K562 (cell line): ENCODE measurements around the gene ESCO1. TPM values are rescaled to one million over a fixed set of nuclear protein-coding genes. Genes with fewer than 3 reads are reported as not detected.

Experiments used
- CBFA2T2 ChIP-seq: fragments of 450-650 bp; conservative IDR thresholded peaks from 2 replicates; pipeline ENCODE4 v1.6.1; 2017; ENCODE audit warnings: mild to moderate bottlenecking
- IRF2 ChIP-seq: sonication (generic); formaldehyde crosslinking; IDR thresholded peaks from 2 replicates; pipeline ENCODE4 v1.8.1; 2022; ENCODE audit warnings: mild to moderate bottlenecking, missing genetic modification reagents
- KLF16 ChIP-seq: IDR thresholded peaks from 2 replicates; pipeline ENCODE4 v1.6.1; 2016; ENCODE audit warnings: antibody characterized with exemption
- POLR2H ChIP-seq: IDR thresholded peaks from 2 replicates; pipeline ENCODE4 v1.6.1; 2016; ENCODE audit warnings: missing genetic modification characterization, low read depth, mild to moderate bottlenecking, control low read depth, missing compliant biosample characterization, moderate library complexity
- SMARCC2 ChIP-seq: fragments of 450-650 bp; IDR thresholded peaks from 2 replicates; pipeline ENCODE4 v1.6.1; 2017; ENCODE audit warnings: antibody characterized with exemption, moderate library complexity, mild to moderate bottlenecking, low read depth
- YBX1 ChIP-seq: fragments of 450-650 bp; IDR thresholded peaks from 2 replicates; pipeline ENCODE4 v1.7.1; 2016; ENCODE audit warnings: mild to moderate bottlenecking
- ZNF444 ChIP-seq: fragments of 250-450 bp; sonication (Bioruptor Pico); IDR thresholded peaks from 2 replicates; pipeline ENCODE4 v1.4.0; 2020; ENCODE audit warnings: mild to moderate bottlenecking, moderate library complexity
- ZNF75A ChIP-seq: fragments of 450-650 bp; formaldehyde crosslinking; IDR thresholded peaks from 2 replicates; pipeline ENCODE4 v1.4.0; 2020; ENCODE audit warnings: mild to moderate bottlenecking
- polyA plus RNA-seq, 8 experiments: library from polyadenylated mRNA; depleted of rRNA in 4 of 8; stranded (reverse) in 5 of 8; unstranded in 3 of 8; fragments of >200 nt; fragmentation: Nextera tagmentation in 2 of 8; fragmentation: Illumina TruSeq in 1 of 8; extraction: Ambion mirVana in 2 of 8; extraction: Trizol in 1 of 8; gene quantifications; 2 replicates each; pipeline versions ENCODE4 v1.2.1 to v1.2.3, GENCODE V29; 2011 to 2014; ENCODE audit warnings: inconsistent platforms in 1 of 8, missing spikeins in 1 of 8
- total RNA-seq, 7 experiments: library from RNA; depleted of rRNA in 6 of 7; stranded (reverse); fragments of >200 nt in 6 of 7; fragmentation: Illumina TruSeq in 2 of 7; extraction: Trizol in 2 of 7; gene quantifications; 2 replicates each; pipeline versions ENCODE4 v1.2.1 to v1.2.3, GENCODE V29; 2011 to 2021; ENCODE audit warnings: low replicate concordance in 1 of 7
- TF ChIP-seq, protein P1 (sequence below): fragments of 450-650 bp; IDR thresholded peaks from 2 replicates; pipeline ENCODE4 v1.6.1; 2018; ENCODE audit not compliant: partially characterized antibody
- TF ChIP-seq, protein P2 (sequence below): IDR thresholded peaks from 2 replicates; pipeline ENCODE4 v1.6.1; 2016; ENCODE audit warnings: missing genetic modification characterization, missing compliant biosample characterization
- TF ChIP-seq, protein P3 (sequence below): sonication (generic); formaldehyde crosslinking; IDR thresholded peaks from 2 replicates; pipeline ENCODE4 v1.8.1; 2023; ENCODE audit warnings: mild to moderate bottlenecking, missing genetic modification reagents

ESCO1 gene
- total and polyA plus RNA-seq, 9 of the 15 experiments (the other 6 are each of a cell fraction or from before 2014, with no cell fraction given): 15.0 to 31.3 (median 19.6) TPM

GRCh38 chr18:21600526-21601410, at the start of gene ESCO1 (continued):
- TF ChIP-seq, protein P1, sequence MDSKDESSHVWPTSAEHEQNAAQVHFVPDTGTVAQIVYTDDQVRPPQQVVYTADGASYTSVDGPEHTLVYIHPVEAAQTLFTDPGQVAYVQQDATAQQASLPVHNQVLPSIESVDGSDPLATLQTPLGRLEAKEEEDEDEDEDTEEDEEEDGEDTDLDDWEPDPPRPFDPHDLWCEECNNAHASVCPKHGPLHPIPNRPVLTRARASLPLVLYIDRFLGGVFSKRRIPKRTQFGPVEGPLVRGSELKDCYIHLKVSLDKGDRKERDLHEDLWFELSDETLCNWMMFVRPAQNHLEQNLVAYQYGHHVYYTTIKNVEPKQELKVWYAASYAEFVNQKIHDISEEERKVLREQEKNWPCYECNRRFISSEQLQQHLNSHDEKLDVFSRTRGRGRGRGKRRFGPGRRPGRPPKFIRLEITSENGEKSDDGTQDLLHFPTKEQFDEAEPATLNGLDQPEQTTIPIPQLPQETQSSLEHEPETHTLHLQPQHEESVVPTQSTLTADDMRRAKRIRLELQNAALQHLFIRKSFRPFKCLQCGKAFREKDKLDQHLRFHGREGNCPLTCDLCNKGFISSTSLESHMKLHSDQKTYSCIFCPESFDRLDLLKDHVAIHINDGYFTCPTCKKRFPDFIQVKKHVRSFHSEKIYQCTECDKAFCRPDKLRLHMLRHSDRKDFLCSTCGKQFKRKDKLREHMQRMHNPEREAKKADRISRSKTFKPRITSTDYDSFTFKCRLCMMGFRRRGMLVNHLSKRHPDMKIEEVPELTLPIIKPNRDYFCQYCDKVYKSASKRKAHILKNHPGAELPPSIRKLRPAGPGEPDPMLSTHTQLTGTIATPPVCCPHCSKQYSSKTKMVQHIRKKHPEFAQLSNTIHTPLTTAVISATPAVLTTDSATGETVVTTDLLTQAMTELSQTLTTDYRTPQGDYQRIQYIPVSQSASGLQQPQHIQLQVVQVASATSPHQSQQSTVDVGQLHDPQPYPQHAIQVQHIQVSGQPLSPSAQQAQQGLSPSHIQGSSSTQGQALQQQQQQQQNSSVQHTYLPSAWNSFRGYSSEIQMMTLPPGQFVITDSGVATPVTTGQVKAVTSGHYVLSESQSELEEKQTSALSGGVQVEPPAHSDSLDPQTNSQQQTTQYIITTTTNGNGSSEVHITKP: peak; percentile 53
- TF ChIP-seq IRF2 (CRISPR knock-in tag) (no peak), SMARCC2 (no peak), ZNF75A (no peak), POLR2H (tag) (peak; percentile 82), KLF16 (peak; percentile 79), YBX1 (no peak), CBFA2T2 (0 out of 2 replicates have a peak, but pooled peaks have one; percentile 10), ZNF444 (CRISPR knock-in tag) (no peak)
- TF ChIP-seq, protein P2, sequence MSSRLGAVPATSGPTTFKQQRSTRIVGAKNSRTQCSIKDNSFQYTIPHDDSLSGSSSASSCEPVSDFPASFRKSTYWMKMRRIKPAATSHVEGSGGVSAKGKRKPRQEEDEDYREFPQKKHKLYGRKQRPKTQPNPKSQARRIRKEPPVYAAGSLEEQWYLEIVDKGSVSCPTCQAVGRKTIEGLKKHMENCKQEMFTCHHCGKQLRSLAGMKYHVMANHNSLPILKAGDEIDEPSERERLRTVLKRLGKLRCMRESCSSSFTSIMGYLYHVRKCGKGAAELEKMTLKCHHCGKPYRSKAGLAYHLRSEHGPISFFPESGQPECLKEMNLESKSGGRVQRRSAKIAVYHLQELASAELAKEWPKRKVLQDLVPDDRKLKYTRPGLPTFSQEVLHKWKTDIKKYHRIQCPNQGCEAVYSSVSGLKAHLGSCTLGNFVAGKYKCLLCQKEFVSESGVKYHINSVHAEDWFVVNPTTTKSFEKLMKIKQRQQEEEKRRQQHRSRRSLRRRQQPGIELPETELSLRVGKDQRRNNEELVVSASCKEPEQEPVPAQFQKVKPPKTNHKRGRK (tag): no peak
- TF ChIP-seq, protein P3, sequence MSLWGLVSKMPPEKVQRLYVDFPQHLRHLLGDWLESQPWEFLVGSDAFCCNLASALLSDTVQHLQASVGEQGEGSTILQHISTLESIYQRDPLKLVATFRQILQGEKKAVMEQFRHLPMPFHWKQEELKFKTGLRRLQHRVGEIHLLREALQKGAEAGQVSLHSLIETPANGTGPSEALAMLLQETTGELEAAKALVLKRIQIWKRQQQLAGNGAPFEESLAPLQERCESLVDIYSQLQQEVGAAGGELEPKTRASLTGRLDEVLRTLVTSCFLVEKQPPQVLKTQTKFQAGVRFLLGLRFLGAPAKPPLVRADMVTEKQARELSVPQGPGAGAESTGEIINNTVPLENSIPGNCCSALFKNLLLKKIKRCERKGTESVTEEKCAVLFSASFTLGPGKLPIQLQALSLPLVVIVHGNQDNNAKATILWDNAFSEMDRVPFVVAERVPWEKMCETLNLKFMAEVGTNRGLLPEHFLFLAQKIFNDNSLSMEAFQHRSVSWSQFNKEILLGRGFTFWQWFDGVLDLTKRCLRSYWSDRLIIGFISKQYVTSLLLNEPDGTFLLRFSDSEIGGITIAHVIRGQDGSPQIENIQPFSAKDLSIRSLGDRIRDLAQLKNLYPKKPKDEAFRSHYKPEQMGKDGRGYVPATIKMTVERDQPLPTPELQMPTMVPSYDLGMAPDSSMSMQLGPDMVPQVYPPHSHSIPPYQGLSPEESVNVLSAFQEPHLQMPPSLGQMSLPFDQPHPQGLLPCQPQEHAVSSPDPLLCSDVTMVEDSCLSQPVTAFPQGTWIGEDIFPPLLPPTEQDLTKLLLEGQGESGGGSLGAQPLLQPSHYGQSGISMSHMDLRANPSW: peak; percentile 47; the same call in 1 of the 2 replicates
